ENCODE data around the gene POR.

The POR gene

GRCh38 chr7:75955331-75955955 lies 40.5 kb downstream of the POR start:
- DNase-seq, result no peak

- DNase-seq, result no peak
Observed at GRCh38 chr7:75957021-75957736, 42.2 kb downstream of the POR start.

GRCh38 chr7:75958802-75959543 lies 44.0 kb downstream of the POR start:
- no peak for DNase-seq

- DNase-seq, result no peak
Observed at GRCh38 chr7:75960372-75960771, 45.4 kb downstream of the POR start.

GRCh38 chr7:75961218-75961617 lies 46.3 kb downstream of the POR start:
- no peak for DNase-seq

GRCh38 chr7:75962607-75963380 lies 47.8 kb downstream of the POR start:
- DNase-seq, result no peak

GRCh38 chr7:75963381-75963995 lies 48.5 kb downstream of the POR start:
- DNase-seq, result no peak

- no peak for DNase-seq
Observed at GRCh38 chr7:75965617-75966016, 50.7 kb downstream of the POR start.

GRCh38 chr7:75966190-75966961 lies 51.4 kb downstream of the POR start:
- no peak for DNase-seq

- DNase-seq, result no peak
Observed at GRCh38 chr7:75967055-75967454, 52.1 kb downstream of the POR start.

GRCh38 chr7:75967487-75967997 lies 52.6 kb downstream of the POR start:
- no peak for DNase-seq

- DNase-seq, result no peak
Observed at GRCh38 chr7:75968012-75968411, 53.1 kb downstream of the POR start.

- DNase-seq, result no peak
Observed at GRCh38 chr7:75968561-75969001, 53.6 kb downstream of the POR start.

GRCh38 chr7:75969182-75969581 lies 54.2 kb downstream of the POR start:
- no peak for DNase-seq

- no peak for DNase-seq
Observed at GRCh38 chr7:75969704-75970498, 54.9 kb downstream of the POR start.

GRCh38 chr7:75971309-75971960 lies 56.5 kb downstream of the POR start:
- no peak for DNase-seq

- DNase-seq, result no peak
Observed at GRCh38 chr7:75971961-75972763, 57.2 kb downstream of the POR start.

GRCh38 chr7:75977743-75978142 lies 62.8 kb downstream of the POR start:
- DNase-seq, result no peak

- DNase-seq, result no peak
Observed at GRCh38 chr7:75979759-75980429, 64.9 kb downstream of the POR start.

Data from HCEC 1CT (cell line).